HepG2 (cell line): ENCODE measurements around the gene LRP5. TPM values are rescaled to one million over a fixed set of nuclear protein-coding genes. Genes with fewer than 3 reads are reported as not detected.

Source experiments
- ATAC-seq: fragments of 200-7000 bp; cut with Tn5 transposase; 3 replicates; pipeline ENCODE4 v1.9.1; 2020; ENCODE audit warnings: mild to moderate bottlenecking, moderate library complexity
- BruUV-seq: library from RNA; stranded (reverse); fragments of 400-500 nt; replicated peaks from 2 replicates; lab custom pipeline; 2021; lab: Mats Ljungman, UMichigan
- CTCF ChIA-PET: fragments of 300-600 bp; formaldehyde crosslinking; extraction: SDS; loops from one replicate; lab custom pipeline; 2021; ENCODE audit warnings: low total read pairs, inconsistent platforms, low intra/inter-chr PET ratio; lab: Yijun Ruan, JAX
- POLR2A ChIA-PET: fragments of 350-600 bp; sonication (Branson Sonifier 250); formaldehyde crosslinking; loops from one replicate; lab custom pipeline; 2020; ENCODE audit warnings: antibody characterized with exemption, inconsistent platforms; lab: Yijun Ruan, JAX
- DNase-seq: peaks from one replicate; pipeline ENCODE4 v3.0.0-alpha.2; 2015; ENCODE audit warnings: low spot score
- FAIRE-seq: peaks from 3 replicates; lab custom pipeline; 2011; peaks lifted over from hg19 to GRCh38; lab: Jason Lieb, UNC
- H2AFZ ChIP-seq: one replicate; pipeline ENCODE4 v1.6.1; 2011; ENCODE audit warnings: low read length, inconsistent platforms
- H3K27ac ChIP-seq: fragments of 300-600 bp; 3 replicates; pipeline ENCODE4 v1.8.0; 2011; ENCODE audit warnings: mixed run types, mild to moderate bottlenecking, mixed read lengths, low read length, inconsistent platforms; ENCODE audit not compliant: insufficient read depth; ENCODE audit errors: extremely low read length
- H3K27me3 ChIP-seq, 2 experiments: fragments of 200-600 bp in 1 of 2; 2 replicates in 1 of 2; 3 replicates in 1 of 2; pipeline versions ENCODE4 v1.6.0 to v1.8.0; 2011; ENCODE audit warnings: low read length in 2 of 2, mild to moderate bottlenecking in 2 of 2, moderate library complexity in 2 of 2, inconsistent platforms in 1 of 2; ENCODE audit not compliant: insufficient read depth in 2 of 2, control insufficient read depth in 1 of 2
- H3K36me3 ChIP-seq, 2 experiments: fragments of 200-600 bp in 1 of 2; replicated peaks in 1 of 2; 2 replicates in 1 of 2; 3 replicates in 1 of 2; pipeline versions ENCODE4 v1.5.1 to v1.8.0; 2011; ENCODE audit warnings: low read length in 2 of 2, inconsistent platforms in 1 of 2; ENCODE audit not compliant: insufficient read depth in 2 of 2, control insufficient read depth in 1 of 2
- H3K4me1 ChIP-seq: 2 replicates; pipeline ENCODE4 v1.5.1; 2012; ENCODE audit warnings: low read length, inconsistent platforms; ENCODE audit not compliant: insufficient read depth
- H3K4me2 ChIP-seq: 2 replicates; pipeline ENCODE4 v1.6.0; 2011; ENCODE audit warnings: low read depth, low read length, inconsistent platforms
- H3K4me3 ChIP-seq, 3 experiments: fragments of 200-600 bp in 1 of 3; sonication (generic), shearing (Covaris generic) in 1 of 3; replicated peaks in 1 of 3; 2 replicates each; pipeline ENCODE4 v1.5.1; 2011 to 2016; ENCODE audit warnings: low read length in 3 of 3, inconsistent platforms in 2 of 3, low read depth in 2 of 3, mild to moderate bottlenecking in 2 of 3, control low read depth in 1 of 3, mixed read lengths in 1 of 3; ENCODE audit not compliant: insufficient read depth in 1 of 3
- H3K79me2 ChIP-seq: one replicate; pipeline ENCODE4 v1.6.1; 2011; ENCODE audit warnings: low read length, inconsistent platforms; ENCODE audit not compliant: insufficient read depth
- H3K9ac ChIP-seq: 2 replicates; pipeline ENCODE4 v1.6.0; 2011; ENCODE audit warnings: mild to moderate bottlenecking, low read depth, low read length, inconsistent platforms; ENCODE audit not compliant: insufficient read depth
- H3K9me3 ChIP-seq: 2 replicates; pipeline ENCODE4 v1.5.1; 2012; ENCODE audit warnings: mild to moderate bottlenecking, low read length
- H4K20me1 ChIP-seq: 2 replicates; pipeline ENCODE4 v1.6.0; 2011; ENCODE audit warnings: inconsistent platforms, mild to moderate bottlenecking, low read length, moderate library complexity; ENCODE audit not compliant: insufficient read depth
- HDAC1 ChIP-seq: sonication (generic); formaldehyde crosslinking; IDR thresholded peaks from 2 replicates; pipeline ENCODE4 v1.5.1; 2020; ENCODE audit warnings: mild to moderate bottlenecking, missing genetic modification reagents
- MTA3 ChIP-seq: sonication (generic); formaldehyde crosslinking; IDR thresholded peaks from 2 replicates; pipeline ENCODE4 v1.4.0; 2020; ENCODE audit warnings: missing genetic modification reagents
- MTF1 ChIP-seq: sonication (generic); formaldehyde crosslinking; IDR thresholded peaks from 2 replicates; pipeline ENCODE4 v1.5.0; 2020; ENCODE audit warnings: missing genetic modification reagents
- NRL ChIP-seq: sonication (generic); formaldehyde crosslinking; IDR thresholded peaks from 2 replicates; pipeline ENCODE4 v1.5.0; 2020; ENCODE audit warnings: missing genetic modification reagents, mild to moderate bottlenecking, moderate library complexity, borderline replicate concordance
- SATB2 ChIP-seq: sonication (generic); formaldehyde crosslinking; IDR thresholded peaks from 2 replicates; pipeline ENCODE4 v1.5.0; 2020; ENCODE audit warnings: missing genetic modification reagents
- SRSF1 ChIP-seq: fragments of 200-400 bp; formaldehyde crosslinking; optimal IDR thresholded peaks from 2 replicates; pipeline ENCODE3; 2017; ENCODE audit warnings: mild to moderate bottlenecking, low read depth, low read length, moderate library complexity
- ZBTB1 ChIP-seq: sonication (generic); formaldehyde crosslinking; IDR thresholded peaks from 2 replicates; pipeline ENCODE4 v1.4.0; 2020; ENCODE audit warnings: missing genetic modification reagents, borderline replicate concordance
- ZNF263 ChIP-seq: sonication (generic); formaldehyde crosslinking; IDR thresholded peaks from 2 replicates; pipeline ENCODE4 v1.4.0; 2020; ENCODE audit warnings: missing genetic modification reagents
- WGBS: methylation state at CpG from one replicate; pipeline ENCODE4 v1.1.6; 2017; ENCODE audit warnings: low lambda C conversion rate; 5-methylcytosine and 5-hydroxymethylcytosine counted together
- in situ Hi-C: cut with HindIII; loops from 2 replicates; pipeline ENCODE4 v1.10.0; 2017; ENCODE audit warnings: low pct_unique_long_range_greater_than_20kb; ENCODE audit not compliant: extremely low pct_ligation_motif_present
- intact Hi-C: fragments of 100-400 bp; cut with micrococcal nuclease; formaldehyde crosslinking; loops from one replicate; pipeline ENCODE4 v1.10.0; 2022; ENCODE audit not compliant: unreplicated experiment
- polyA plus RNA-seq, 8 experiments: library from polyadenylated mRNA; depleted of rRNA in 3 of 8; stranded (reverse) in 7 of 8; unstranded in 1 of 8; fragments of >200 nt; fragmentation: Illumina TruSeq in 4 of 8; extraction: Trizol in 4 of 8; gene quantifications; 2 replicates each; pipeline versions ENCODE4 v1.2.1 to v1.2.3, GENCODE V29; 2011 to 2016; ENCODE audit warnings: low read depth in 4 of 8, missing spikeins in 1 of 8, mixed read lengths in 1 of 8; ENCODE audit not compliant: insufficient read depth in 1 of 8
- total RNA-seq, 5 experiments: library from RNA; depleted of rRNA; stranded (reverse); fragments of >200 nt; fragmentation: Illumina TruSeq; extraction: Trizol; gene quantifications; 2 replicates each; pipeline ENCODE4 v1.2.3, GENCODE V29; 2016; ENCODE audit warnings: low read depth in 1 of 5
- TF ChIP-seq, protein P1 (sequence below): sonication (generic); formaldehyde crosslinking; IDR thresholded peaks from 2 replicates; pipeline ENCODE4 v1.4.0; 2020; ENCODE audit warnings: missing genetic modification reagents
- TF ChIP-seq, protein P2 (sequence below): sonication (generic); formaldehyde crosslinking; IDR thresholded peaks from 2 replicates; pipeline ENCODE4 v1.5.1; 2020; ENCODE audit warnings: mild to moderate bottlenecking, missing genetic modification reagents, moderate library complexity
- TF ChIP-seq, protein P3 (sequence below): sonication (generic); formaldehyde crosslinking; IDR thresholded peaks from 2 replicates; pipeline ENCODE4 v1.4.0; 2020; ENCODE audit warnings: mild to moderate bottlenecking, missing genetic modification reagents

The LRP5 gene
- total and polyA plus RNA-seq, 2 of the 13 experiments (the other 11 are each of a cell fraction or from before 2014, with no cell fraction given): 40.4 to 64.0 TPM

DNA sequence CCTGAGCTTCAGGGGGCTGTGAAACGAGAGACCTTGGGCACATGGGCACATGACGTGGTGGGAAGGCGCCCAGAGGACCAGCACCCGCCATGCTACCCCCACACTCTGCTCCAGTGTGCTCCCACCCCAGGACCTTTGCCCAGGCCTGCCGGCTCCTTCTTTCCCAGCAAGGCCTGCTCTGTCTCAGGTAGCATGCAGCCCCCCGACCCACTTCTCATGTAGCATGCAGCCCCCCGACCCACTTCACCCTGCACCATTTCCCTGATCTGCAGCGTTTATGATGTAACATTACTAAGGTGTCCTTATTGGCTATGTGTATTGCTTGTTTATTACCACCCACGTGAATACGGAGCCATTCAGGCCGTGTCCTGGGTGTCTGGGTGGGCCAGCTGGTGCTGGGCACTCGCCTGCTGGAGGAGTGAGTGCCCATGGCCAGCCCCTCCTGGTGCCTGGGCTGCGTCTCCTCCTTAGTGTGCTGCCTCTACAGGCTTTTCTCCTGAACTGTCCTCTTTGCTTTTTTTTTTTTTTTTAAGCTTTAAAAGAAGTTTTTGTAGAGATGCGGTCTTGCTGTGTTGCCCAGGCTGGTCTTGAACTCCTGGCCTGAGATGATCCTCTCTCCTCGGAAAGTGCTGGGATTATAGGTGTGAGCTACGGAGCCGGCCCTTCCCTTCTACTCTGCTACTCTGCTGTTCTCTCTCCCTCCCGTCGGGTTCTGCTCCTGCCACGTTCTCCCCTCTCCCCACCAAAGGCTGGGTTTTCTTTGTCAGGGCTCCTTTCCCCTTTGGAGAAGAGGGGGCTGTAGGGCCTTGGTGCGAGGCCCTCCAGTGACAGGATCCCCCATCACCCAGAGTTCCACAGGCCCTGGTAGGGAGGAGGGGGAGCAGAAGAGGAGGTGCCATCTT is 29.4 kb downstream of the LRP5 start:
- Histone ChIP-seq H3K4me2 (0 out of 2 replicates have a peak overlapping the region, but pooled peaks have one; percentile 29), H2AFZ (no peak overlapping the region), H3K27me3 (no peaks in the 10 kb centered on the region), H3K27ac (peak overlapping the region; percentile 52), H3K4me1 (peaks cover 98% of the 10 kb centered on the region), H3K4me3 (no peak overlapping the region; a peak in 1 of 6 replicates), H3K9me3 (no peaks in the 10 kb centered on the region), H3K79me2 (peaks cover 97% of the 10 kb centered on the region), H4K20me1 (peaks cover 85% of the 10 kb centered on the region), H3K9ac (no peak overlapping the region), H3K36me3 (peaks cover 7 to 14% of the 10 kb centered on the region in 2 experiments; a peak in 4 of 5 replicates)
- in situ Hi-C loops: no loop called here
- no peak for TF ChIP-seq MTF1
- TF ChIP-seq ZNF263 (CRISPR knock-in tag): peak; percentile 77
- no peak for TF ChIP-seq ZBTB1 (CRISPR knock-in tag)
- TF ChIP-seq NRL: 0 out of 2 replicates have a peak, but pooled peaks have one; percentile 51
- 0 out of 2 replicates have a peak, but pooled peaks have one; percentile 0 for TF ChIP-seq HDAC1 (CRISPR knock-in tag)
- TF ChIP-seq SRSF1: peak; percentile 42
- TF ChIP-seq, protein P1, sequence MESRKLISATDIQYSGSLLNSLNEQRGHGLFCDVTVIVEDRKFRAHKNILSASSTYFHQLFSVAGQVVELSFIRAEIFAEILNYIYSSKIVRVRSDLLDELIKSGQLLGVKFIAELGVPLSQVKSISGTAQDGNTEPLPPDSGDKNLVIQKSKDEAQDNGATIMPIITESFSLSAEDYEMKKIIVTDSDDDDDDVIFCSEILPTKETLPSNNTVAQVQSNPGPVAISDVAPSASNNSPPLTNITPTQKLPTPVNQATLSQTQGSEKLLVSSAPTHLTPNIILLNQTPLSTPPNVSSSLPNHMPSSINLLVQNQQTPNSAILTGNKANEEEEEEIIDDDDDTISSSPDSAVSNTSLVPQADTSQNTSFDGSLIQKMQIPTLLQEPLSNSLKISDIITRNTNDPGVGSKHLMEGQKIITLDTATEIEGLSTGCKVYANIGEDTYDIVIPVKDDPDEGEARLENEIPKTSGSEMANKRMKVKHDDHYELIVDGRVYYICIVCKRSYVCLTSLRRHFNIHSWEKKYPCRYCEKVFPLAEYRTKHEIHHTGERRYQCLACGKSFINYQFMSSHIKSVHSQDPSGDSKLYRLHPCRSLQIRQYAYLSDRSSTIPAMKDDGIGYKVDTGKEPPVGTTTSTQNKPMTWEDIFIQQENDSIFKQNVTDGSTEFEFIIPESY (CRISPR knock-in tag): peak; percentile 28; the same call in 1 of the 2 replicates
- no peak for TF ChIP-seq MTA3 (CRISPR knock-in tag)
- TF ChIP-seq, protein P2, sequence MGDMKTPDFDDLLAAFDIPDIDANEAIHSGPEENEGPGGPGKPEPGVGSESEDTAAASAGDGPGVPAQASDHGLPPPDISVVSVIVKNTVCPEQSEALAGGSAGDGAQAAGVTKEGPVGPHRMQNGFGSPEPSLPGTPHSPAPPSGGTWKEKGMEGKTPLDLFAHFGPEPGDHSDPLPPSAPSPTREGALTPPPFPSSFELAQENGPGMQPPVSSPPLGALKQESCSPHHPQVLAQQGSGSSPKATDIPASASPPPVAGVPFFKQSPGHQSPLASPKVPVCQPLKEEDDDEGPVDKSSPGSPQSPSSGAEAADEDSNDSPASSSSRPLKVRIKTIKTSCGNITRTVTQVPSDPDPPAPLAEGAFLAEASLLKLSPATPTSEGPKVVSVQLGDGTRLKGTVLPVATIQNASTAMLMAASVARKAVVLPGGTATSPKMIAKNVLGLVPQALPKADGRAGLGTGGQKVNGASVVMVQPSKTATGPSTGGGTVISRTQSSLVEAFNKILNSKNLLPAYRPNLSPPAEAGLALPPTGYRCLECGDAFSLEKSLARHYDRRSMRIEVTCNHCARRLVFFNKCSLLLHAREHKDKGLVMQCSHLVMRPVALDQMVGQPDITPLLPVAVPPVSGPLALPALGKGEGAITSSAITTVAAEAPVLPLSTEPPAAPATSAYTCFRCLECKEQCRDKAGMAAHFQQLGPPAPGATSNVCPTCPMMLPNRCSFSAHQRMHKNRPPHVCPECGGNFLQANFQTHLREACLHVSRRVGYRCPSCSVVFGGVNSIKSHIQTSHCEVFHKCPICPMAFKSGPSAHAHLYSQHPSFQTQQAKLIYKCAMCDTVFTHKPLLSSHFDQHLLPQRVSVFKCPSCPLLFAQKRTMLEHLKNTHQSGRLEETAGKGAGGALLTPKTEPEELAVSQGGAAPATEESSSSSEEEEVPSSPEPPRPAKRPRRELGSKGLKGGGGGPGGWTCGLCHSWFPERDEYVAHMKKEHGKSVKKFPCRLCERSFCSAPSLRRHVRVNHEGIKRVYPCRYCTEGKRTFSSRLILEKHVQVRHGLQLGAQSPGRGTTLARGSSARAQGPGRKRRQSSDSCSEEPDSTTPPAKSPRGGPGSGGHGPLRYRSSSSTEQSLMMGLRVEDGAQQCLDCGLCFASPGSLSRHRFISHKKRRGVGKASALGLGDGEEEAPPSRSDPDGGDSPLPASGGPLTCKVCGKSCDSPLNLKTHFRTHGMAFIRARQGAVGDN (CRISPR knock-in tag): peak; percentile 41
- TF ChIP-seq, protein P3, sequence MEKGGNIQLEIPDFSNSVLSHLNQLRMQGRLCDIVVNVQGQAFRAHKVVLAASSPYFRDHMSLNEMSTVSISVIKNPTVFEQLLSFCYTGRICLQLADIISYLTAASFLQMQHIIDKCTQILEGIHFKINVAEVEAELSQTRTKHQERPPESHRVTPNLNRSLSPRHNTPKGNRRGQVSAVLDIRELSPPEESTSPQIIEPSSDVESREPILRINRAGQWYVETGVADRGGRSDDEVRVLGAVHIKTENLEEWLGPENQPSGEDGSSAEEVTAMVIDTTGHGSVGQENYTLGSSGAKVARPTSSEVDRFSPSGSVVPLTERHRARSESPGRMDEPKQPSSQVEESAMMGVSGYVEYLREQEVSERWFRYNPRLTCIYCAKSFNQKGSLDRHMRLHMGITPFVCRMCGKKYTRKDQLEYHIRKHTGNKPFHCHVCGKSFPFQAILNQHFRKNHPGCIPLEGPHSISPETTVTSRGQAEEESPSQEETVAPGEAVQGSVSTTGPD (CRISPR knock-in tag): no peak
- no peak for TF ChIP-seq SATB2 (CRISPR knock-in tag)
- no peak for FAIRE-seq
- 87% methylated on average over 19 of the region's 21 CpGs for WGBS
- no peak for DNase-seq
- no TSS peak for BruUV-seq
- CTCF ChIA-PET: interaction anchor here (1.2 kb wide), 1 partner anchor 42 kb away, joined by 3 read pairs; no protein-coding TSS in a partner anchor
- intact Hi-C loops: no loop called here
- ATAC-seq: peak; percentile 8; the same call in 1 of the 3 replicates
- POLR2A ChIA-PET: interaction anchor here (0.8 to 1.7 kb wide), 3 partner anchors 10 to 44 kb away, joined by 3 to 7 read pairs (median 3); no protein-coding TSS in a partner anchor
